Natural killer cell treated with Interleukin-12 subunit alpha and Interleukin-12 subunit beta and Interleukin-15 and Interleukin-18, amount 100 ng/mL, for 72 hours (primary cell): ENCODE measurements around the gene DPH1. TPM values are rescaled to one million over a fixed set of nuclear protein-coding genes. Genes with fewer than 3 reads are reported as not detected.

ENCODE experiments used
- ATAC-seq, 2 donors: fragments of 150-1000 bp; cut with Tn5 transposase in 1 of 2; sonication (Bioruptor Pico), chemical (Tn5 transposase) in 1 of 2; 2 replicates each; pipeline ENCODE4 v1.10.0; 2021
- DNase-seq: peaks from one replicate; pipeline ENCODE4 v3.0.0; 2022; ENCODE audit warnings: low spot score
- H3K27ac Mint-ChIP-seq, 2 donors: 1 replicate in 1 of 2; 2 replicates in 1 of 2; pipeline ENCODE4 v1.8.0; 2022; ENCODE audit warnings: mixed read lengths in 2 of 2, mild to moderate bottlenecking in 1 of 2, moderate library complexity in 1 of 2
- H3K27me3 Mint-ChIP-seq, 2 donors: 1 replicate in 1 of 2; 2 replicates in 1 of 2; pipeline ENCODE4 v1.8.0; 2022; ENCODE audit warnings: mixed read lengths in 2 of 2
- H3K36me3 Mint-ChIP-seq: one replicate; pipeline ENCODE4 v1.8.0; 2022; ENCODE audit warnings: mixed read lengths
- H3K4me1 Mint-ChIP-seq, 2 donors: 1 replicate in 1 of 2; 2 replicates in 1 of 2; pipeline ENCODE4 v1.8.0; 2022; ENCODE audit warnings: low read depth in 2 of 2, mixed read lengths in 2 of 2, mild to moderate bottlenecking in 1 of 2
- H3K4me3 Mint-ChIP-seq: one replicate; pipeline ENCODE4 v1.8.0; 2022; ENCODE audit warnings: mixed read lengths
- H3K9me3 Mint-ChIP-seq: 2 replicates; pipeline ENCODE4 v1.8.0; 2022; ENCODE audit warnings: mixed read lengths
- total RNA-seq, 2 donors: library from RNA; stranded (reverse); gene quantifications; one replicate each; pipeline ENCODE4 v1.2.3, GENCODE V29; 2022

Gene DPH1
- total RNA-seq, 2 donors from 2014 or later = 32.5 to 34.7 TPM

DNA sequence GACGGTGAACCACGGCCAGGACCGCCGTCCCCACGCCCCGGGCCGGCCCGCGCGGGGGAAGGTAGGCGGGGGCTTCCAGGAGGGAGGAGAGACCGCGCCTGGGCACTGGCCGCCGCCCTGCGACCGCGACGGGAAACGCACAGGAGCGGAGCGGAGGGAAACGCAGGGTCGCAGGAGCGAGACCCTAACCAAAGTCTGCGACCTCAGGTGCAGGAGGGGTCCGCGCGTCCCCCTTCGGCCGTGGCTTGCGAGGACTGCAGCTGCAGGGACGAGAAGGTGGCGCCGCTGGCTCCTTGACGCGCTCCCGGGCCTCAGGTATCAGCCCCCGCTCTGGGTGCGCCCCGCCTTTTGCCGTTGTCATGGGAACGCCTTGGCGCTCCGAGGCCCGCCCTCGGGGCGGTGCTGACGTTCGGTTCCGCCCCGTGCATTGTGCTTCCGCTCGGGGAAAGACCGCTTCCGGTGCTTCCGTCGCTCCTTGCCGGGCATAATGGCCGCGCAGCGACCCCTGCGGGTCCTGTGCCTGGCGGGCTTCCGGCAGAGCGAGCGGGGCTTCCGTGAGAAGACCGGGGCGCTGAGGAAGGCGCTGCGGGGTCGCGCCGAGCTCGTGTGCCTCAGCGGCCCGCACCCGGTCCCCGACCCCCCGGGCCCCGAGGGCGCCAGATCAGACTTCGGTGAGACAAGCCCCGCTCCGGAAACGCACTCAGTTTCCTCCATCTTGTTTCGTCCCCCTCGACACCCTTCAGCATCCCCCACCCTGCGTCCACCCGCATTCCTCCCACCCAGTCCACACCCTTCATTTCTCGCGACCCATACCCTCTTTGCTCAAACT, 11.8 kb downstream of the DPH1 start, which contains the start of gene OVCA2:
Gene OVCA2, plus strand, starts transcription at position 462 of the 829 bp plus-strand sequence. Its CDS starts 26 bp downstream, at position 488.
- peak; percentile 97 for ATAC-seq

DNA sequence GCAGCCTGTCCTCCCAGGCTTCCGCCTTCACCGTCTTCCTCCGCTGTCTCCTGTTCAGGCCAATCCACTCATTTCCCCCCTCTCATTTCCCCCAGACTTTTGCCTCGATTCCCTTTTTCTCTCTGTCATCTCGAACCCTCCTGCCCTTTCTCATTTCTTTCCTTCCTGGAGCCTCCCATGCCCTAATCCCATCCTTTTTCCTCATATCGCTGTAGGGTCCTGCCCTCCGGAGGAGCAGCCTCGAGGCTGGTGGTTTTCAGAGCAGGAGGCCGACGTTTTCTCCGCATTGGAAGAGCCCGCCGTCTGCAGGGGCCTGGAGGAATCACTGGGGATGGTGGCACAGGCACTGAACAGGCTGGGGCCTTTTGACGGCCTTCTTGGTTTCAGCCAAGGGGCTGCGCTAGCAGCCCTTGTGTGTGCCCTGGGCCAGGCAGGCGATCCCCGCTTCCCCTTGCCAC, 12.5 kb downstream of the DPH1 start:
- no peaks in the 10 kb centered on the region for H3K27me3 Mint-ChIP-seq
- peaks cover 15 to 17% of the 10 kb centered on the region in 2 donors for H3K4me1 Mint-ChIP-seq
- peak overlapping the region; percentile 96 for H3K4me3 Mint-ChIP-seq
- ATAC-seq (no peak), DNase-seq (no peak)
- peak overlapping the region; percentile 93 to 94 for H3K27ac Mint-ChIP-seq
- no peaks in the 10 kb centered on the region for H3K9me3 Mint-ChIP-seq
- peaks cover 7% of the 10 kb centered on the region for H3K36me3 Mint-ChIP-seq

More for the DNA sequence above, 11.8 kb downstream of the DPH1 start, which contains the start of gene OVCA2:
- no peaks in the 10 kb centered on the region for H3K9me3 Mint-ChIP-seq
- peaks cover 7% of the 10 kb centered on the region for H3K36me3 Mint-ChIP-seq
- peaks cover 15 to 17% of the 10 kb centered on the region in 2 donors for H3K4me1 Mint-ChIP-seq
- no peaks in the 10 kb centered on the region for H3K27me3 Mint-ChIP-seq
- peak within 1 kb of the TSS; percentile 93 to 94 for H3K27ac Mint-ChIP-seq
- peak; percentile 96 for DNase-seq
- peak within 1 kb of the TSS; percentile 96 for H3K4me3 Mint-ChIP-seq

DNA sequence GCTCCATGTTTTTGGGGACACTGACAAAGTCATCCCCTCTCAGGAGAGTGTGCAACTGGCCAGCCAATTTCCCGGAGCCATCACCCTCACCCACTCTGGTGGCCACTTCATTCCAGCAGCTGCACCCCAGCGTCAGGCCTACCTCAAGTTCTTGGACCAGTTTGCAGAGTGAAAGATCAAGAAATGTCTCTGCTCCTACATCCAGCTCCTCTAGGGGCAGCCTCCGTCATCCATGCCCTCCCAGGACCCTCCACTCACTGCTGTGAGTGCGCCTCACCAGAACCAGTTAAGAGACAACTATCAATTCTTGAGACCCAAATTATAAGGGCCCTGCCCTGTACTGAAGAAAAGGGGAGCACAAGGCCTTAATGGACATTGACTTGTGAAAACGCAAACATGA, 13.0 kb downstream of the DPH1 start:
- Mint-ChIP-seq H3K4me3 (peak overlapping the region; percentile 96), H3K27me3 (no peaks in the 10 kb centered on the region), H3K4me1 (peaks cover 15 to 17% of the 10 kb centered on the region in 2 donors), H3K9me3 (no peaks in the 10 kb centered on the region), H3K27ac (peak overlapping the region; percentile 93 to 94), H3K36me3 (peaks cover 7% of the 10 kb centered on the region)
- no peak for ATAC-seq
- DNase-seq = no peak

DNA sequence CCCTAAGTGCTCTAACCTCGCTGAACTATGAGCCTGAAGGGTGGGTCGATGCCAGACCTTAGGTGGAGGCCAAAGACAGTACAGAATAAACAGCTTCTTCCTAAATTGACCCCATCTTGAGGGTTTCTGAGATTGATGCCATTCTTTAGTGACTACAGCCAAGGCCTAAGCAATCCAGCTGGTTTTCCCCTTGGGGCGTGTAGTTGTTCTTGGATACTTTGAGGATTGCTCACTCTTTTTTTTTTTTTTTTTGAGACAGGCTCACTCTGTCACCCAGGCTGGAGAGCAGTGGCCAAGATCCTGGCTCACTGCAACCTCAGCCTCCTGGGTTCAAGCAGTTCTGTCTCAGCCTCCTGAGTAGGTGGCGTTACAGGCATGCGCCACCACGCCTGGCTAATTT, 13.8 kb downstream of the DPH1 start:
- H3K9me3 Mint-ChIP-seq = no peaks in the 10 kb centered on the region
- peak overlapping the region; percentile 96 for H3K4me3 Mint-ChIP-seq
- peak overlapping the region; percentile 93 to 94 for H3K27ac Mint-ChIP-seq
- H3K36me3 Mint-ChIP-seq = peaks cover 7% of the 10 kb centered on the region
- DNase-seq (no peak), ATAC-seq (no peak)
- no peaks in the 10 kb centered on the region for H3K27me3 Mint-ChIP-seq
- peaks cover 15 to 17% of the 10 kb centered on the region in 2 donors for H3K4me1 Mint-ChIP-seq

- DNase-seq = no peak
- no peaks in the 10 kb centered on the region for H3K27me3 Mint-ChIP-seq
- peaks cover 15 to 17% of the 10 kb centered on the region in 2 donors for H3K4me1 Mint-ChIP-seq
- H3K36me3 Mint-ChIP-seq = peaks cover 7% of the 10 kb centered on the region
- no peak for ATAC-seq
- H3K4me3 Mint-ChIP-seq = no peak overlapping the region
- no peaks in the 10 kb centered on the region for H3K9me3 Mint-ChIP-seq
- H3K27ac Mint-ChIP-seq = no peak overlapping the region
Measured at GRCh38 chr17:2044263-2044894, 14.4 kb downstream of the DPH1 start.

DNA sequence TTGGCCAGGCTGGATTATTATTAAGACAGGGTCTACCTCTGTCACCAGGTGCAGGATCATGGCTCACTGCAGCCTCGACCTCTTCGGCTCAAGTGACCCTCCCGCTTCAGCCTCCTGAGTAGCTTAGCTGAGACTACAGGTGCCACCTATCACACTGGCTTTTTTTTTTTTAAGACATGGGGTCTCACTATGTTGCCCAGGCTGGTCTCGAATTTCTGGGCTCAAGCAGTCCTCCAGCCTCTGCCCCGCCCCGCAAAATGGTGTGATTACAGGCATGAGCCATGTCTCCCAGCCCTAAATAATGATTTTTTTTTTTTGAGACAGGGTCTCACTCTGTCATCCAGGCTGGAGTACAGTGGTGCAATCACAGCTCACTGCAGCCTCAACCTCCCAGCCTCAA, 17.6 kb downstream of the DPH1 start:
- Mint-ChIP-seq H3K27ac (no peak overlapping the region), H3K4me3 (no peak overlapping the region), H3K27me3 (no peaks in the 10 kb centered on the region), H3K4me1 (peaks cover 18 to 19% of the 10 kb centered on the region in 2 donors), H3K36me3 (peaks cover 7% of the 10 kb centered on the region), H3K9me3 (no peaks in the 10 kb centered on the region)
- no peak for DNase-seq
- no peak for ATAC-seq

- Mint-ChIP-seq H3K36me3 (no peaks in the 10 kb centered on the region), H3K27ac (no peak overlapping the region), H3K4me3 (peak overlapping the region; percentile 76), H3K9me3 (no peaks in the 10 kb centered on the region), H3K27me3 (no peaks in the 10 kb centered on the region), H3K4me1 (peaks cover 15 to 16% of the 10 kb centered on the region in 2 donors)
- DNase-seq = no peak
- no peak for ATAC-seq
Measured at GRCh38 chr17:2048805-2049204, 18.9 kb downstream of the DPH1 start.

DNA sequence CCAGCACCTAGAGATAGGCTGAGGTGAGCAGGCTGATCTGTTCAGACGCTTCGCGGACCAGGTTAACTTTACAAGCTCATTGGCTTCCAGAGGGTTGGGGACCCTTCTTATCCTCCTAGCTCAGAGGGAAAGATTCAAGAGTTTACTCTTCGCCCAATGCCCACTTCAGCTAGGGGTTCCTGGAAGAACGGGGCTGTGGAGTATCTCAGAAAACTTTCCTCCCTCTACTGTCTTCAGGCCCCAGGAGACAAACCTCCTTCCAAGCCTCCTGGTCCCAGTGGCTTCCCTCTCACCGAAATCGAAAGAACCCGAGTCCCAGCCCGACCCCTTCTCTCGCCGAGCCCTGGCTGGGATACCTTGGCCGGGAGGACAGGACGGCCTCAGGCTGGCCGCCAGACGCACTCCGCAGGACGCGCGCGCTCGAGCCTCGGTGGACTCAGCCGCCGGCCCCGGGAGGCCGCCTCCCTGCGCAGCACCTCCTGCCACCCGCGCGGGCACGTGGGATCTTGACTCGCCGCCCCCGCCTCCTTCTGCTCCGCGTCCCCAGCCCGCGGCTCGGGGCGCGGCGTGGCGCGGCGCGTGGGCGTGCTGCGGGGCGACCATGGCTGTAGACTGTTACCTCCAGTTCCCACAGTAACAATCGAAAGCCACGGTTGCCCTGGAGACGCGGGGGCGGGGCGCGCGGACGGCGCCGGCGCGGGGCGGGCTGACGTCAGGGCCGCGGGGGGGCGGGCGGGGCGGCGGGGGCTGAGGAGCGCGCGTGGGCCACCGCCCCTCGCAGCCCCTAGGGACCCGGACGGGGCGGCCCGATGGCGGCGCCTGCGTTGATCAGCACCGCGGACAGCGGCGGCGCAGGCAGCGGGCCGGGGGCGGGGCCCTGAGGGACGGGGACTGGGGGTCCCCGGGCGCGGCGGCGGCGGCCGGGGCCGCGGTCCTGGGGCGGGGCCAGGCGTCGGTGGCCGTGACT, 19.7 kb downstream of the DPH1 start:
- peaks cover 17 to 18% of the 10 kb centered on the region in 2 donors for H3K4me1 Mint-ChIP-seq
- H3K4me3 Mint-ChIP-seq = peak overlapping the region; percentile 76
- peak overlapping the region in 1 of 2 donors; percentile 33 for H3K27ac Mint-ChIP-seq
- H3K27me3 Mint-ChIP-seq = no peaks in the 10 kb centered on the region
- no peaks in the 10 kb centered on the region for H3K9me3 Mint-ChIP-seq
- ATAC-seq = peak; percentile 73 to 82
- peak; percentile 93 for DNase-seq
- no peaks in the 10 kb centered on the region for H3K36me3 Mint-ChIP-seq

- ATAC-seq = peak; percentile 46 to 68
- peaks cover 17 to 19% of the 10 kb centered on the region in 2 donors for H3K4me1 Mint-ChIP-seq
- DNase-seq = peak; percentile 85
- peak overlapping the region; percentile 38 for H3K4me3 Mint-ChIP-seq
- H3K27ac Mint-ChIP-seq = no peak overlapping the region
- H3K36me3 Mint-ChIP-seq = no peaks in the 10 kb centered on the region
- no peaks in the 10 kb centered on the region for H3K9me3 Mint-ChIP-seq
- no peaks in the 10 kb centered on the region for H3K27me3 Mint-ChIP-seq
Measured at GRCh38 chr17:2050300-2051060, 20.5 kb downstream of the DPH1 start.

DNA sequence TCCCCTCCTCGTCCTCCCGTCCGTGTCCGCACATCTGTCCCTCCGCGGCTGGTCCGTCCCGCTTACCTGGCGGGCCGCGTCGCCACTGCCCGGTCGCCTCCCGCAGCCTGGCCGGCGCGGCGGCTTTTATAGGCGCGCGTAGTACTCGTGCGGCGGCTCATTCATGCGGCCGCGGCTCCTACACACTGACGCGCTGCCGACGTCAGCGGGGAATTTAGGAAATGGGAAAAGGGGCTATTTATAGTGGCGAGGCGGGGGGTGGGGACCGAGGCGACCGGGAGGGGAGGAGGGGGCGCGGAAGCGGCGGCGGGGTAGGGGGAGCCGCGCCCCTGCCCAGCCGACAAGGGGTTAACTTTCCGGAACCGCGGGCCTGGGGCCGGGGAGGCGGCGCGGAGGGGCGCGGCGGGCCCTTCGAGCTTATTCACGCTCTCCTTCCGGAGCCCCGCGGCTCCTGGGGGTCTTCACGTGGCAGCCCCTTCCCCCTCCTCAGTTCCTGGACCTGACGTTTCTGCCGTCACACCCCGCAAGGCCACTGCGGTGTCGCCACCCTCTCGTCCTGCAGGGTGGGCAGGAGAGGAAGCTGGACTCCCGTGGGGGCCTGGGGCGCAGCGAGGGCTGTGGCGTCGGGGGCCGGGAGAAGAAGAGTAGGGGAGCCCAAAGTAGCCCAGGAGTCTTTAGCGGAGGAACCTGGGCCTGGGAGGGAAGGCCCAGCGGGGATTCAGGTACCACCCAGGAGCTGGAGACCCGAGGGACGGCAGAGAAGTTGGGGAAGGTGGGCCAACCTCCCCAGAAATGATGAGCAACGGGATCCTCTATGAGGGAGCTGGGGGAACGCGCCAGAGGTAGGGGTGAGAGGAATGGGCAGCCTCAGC, 21.3 kb downstream of the DPH1 start:
- H3K4me1 Mint-ChIP-seq = peaks cover 17 to 19% of the 10 kb centered on the region in 2 donors
- H3K27ac Mint-ChIP-seq = peak overlapping the region in 1 of 2 donors; percentile 1
- no peaks in the 10 kb centered on the region for H3K36me3 Mint-ChIP-seq
- H3K9me3 Mint-ChIP-seq = no peaks in the 10 kb centered on the region
- peak overlapping the region; percentile 44 for H3K4me3 Mint-ChIP-seq
- ATAC-seq (no peak), DNase-seq (no peak)
- H3K27me3 Mint-ChIP-seq = no peaks in the 10 kb centered on the region

- H3K27ac Mint-ChIP-seq = peak overlapping the region in 1 of 2 donors; percentile 1
- H3K27me3 Mint-ChIP-seq = no peaks in the 10 kb centered on the region
- DNase-seq = no peak
- no peak for ATAC-seq
- no peaks in the 10 kb centered on the region for H3K9me3 Mint-ChIP-seq
- no peaks in the 10 kb centered on the region for H3K36me3 Mint-ChIP-seq
- peak overlapping the region; percentile 44 for H3K4me3 Mint-ChIP-seq
- peaks cover 17 to 19% of the 10 kb centered on the region in 2 donors for H3K4me1 Mint-ChIP-seq
Measured at GRCh38 chr17:2051933-2052559, 22.1 kb downstream of the DPH1 start.
